ENCODE results near the gene NCK2.

- TF ChIP-seq NFYB (IDR thresholded peaks at IDR 0.05; ENCODE audit: extremely low read depth, insufficient read length), result no peak
- TF ChIP-seq HDAC6 (IDR thresholded peaks at IDR 0.05; ENCODE audit: low read depth, low read length), result no peak
- TF ChIP-seq TAF7 (tag; IDR thresholded peaks at IDR 0.05), result no peak
- TF ChIP-seq ZBED1 (IDR thresholded peaks at IDR 0.05), result no peak
- no peak for TF ChIP-seq ZNF561 (CRISPR knock-in tag; conservative IDR thresholded peaks at IDR 0.05)
- no peak for TF ChIP-seq UBTF (IDR thresholded peaks at IDR 0.05; ENCODE audit: borderline replicate concordance in 1 of 2, low read depth in 2 of 2, low read length in 2 of 2)
- no peak for TF ChIP-seq POLR2A (conservative IDR thresholded peaks at IDR 0.05)
Observed at GRCh38 chr2:105906481-105906880, 161.8 kb downstream of the NCK2 start.

Measured in K562 (cell line).